Fibroblast of lung (primary cell): Measurements from ENCODE around the gene RPGR. TPM values are rescaled to one million over a fixed set of nuclear protein-coding genes. Genes with fewer than 3 reads are reported as not detected.

Experiments
- DNase-seq, 2 donors: peaks; one replicate each; pipeline versions ENCODE4 v3.0.0 to v3.0.0-alpha.2; 2010; ENCODE audit warnings: low read depth in 2 of 2
- H2AFZ ChIP-seq: 2 replicates; pipeline ENCODE4 v1.5.1; 2012; ENCODE audit warnings: low read length, control low read depth, inconsistent platforms
- H3K27ac ChIP-seq: 2 replicates; pipeline ENCODE4 v1.5.1; 2011; ENCODE audit warnings: low read length, control low read depth; ENCODE audit not compliant: insufficient read depth
- H3K27me3 ChIP-seq: 2 replicates; pipeline ENCODE4 v1.5.1; 2011; ENCODE audit warnings: mild to moderate bottlenecking, low read length; ENCODE audit not compliant: control insufficient read depth, insufficient read depth
- H3K36me3 ChIP-seq: 2 replicates; pipeline ENCODE4 v1.5.1; 2011; ENCODE audit warnings: low read length; ENCODE audit not compliant: control insufficient read depth, insufficient read depth
- H3K4me1 ChIP-seq: 2 replicates; pipeline ENCODE4 v1.5.1; 2011; ENCODE audit warnings: low read length; ENCODE audit not compliant: control insufficient read depth, insufficient read depth; ENCODE audit errors: extremely low read depth
- H3K4me2 ChIP-seq: 2 replicates; pipeline ENCODE4 v1.5.1; 2011; ENCODE audit warnings: low read length, control low read depth; ENCODE audit not compliant: insufficient read depth; ENCODE audit errors: extremely low read depth
- H3K4me3 ChIP-seq, 4 experiments: fragments of 200-600 bp in 1 of 4; sonication (generic) in 1 of 4; replicated peaks in 1 of 4; 2 replicates each; pipeline ENCODE4 v1.5.1; 2011 to 2016; ENCODE audit warnings: low read length in 4 of 4, low read depth in 3 of 4, mild to moderate bottlenecking in 3 of 4, control low read depth in 2 of 4, inconsistent platforms in 1 of 4, mixed read lengths in 1 of 4; ENCODE audit not compliant: insufficient read depth in 1 of 4; ENCODE audit errors: control extremely low read depth in 1 of 4
- H3K79me2 ChIP-seq: 2 replicates; pipeline ENCODE4 v1.5.1; 2012; ENCODE audit warnings: mild to moderate bottlenecking, low read length, inconsistent platforms; ENCODE audit not compliant: control insufficient read depth, insufficient read depth
- H3K9ac ChIP-seq: 2 replicates; pipeline ENCODE4 v1.5.1; 2011; ENCODE audit warnings: mild to moderate bottlenecking, low read length, control low read depth; ENCODE audit not compliant: insufficient read depth
- H3K9me3 ChIP-seq: 2 replicates; pipeline ENCODE4 v1.5.1; 2012; ENCODE audit warnings: low read depth, low read length; ENCODE audit not compliant: control insufficient read depth, insufficient read depth
- H4K20me1 ChIP-seq: 2 replicates; pipeline ENCODE4 v1.5.1; 2011; ENCODE audit warnings: low read length; ENCODE audit not compliant: control insufficient read depth, insufficient read depth; ENCODE audit errors: extremely low read depth
- CTCF ChIP-seq, 2 donors: IDR thresholded peaks in 1 of 2; conservative IDR thresholded peaks in 1 of 2; 1 replicate in 1 of 2; 2 replicates in 1 of 2; pipeline ENCODE4 v1.5.1; 2011 to 2012; ENCODE audit warnings: low read length in 2 of 2, control low read depth in 1 of 2, inconsistent platforms in 1 of 2, low read depth in 1 of 2, mild to moderate bottlenecking in 1 of 2
- EZH2 ChIP-seq: IDR thresholded peaks from 2 replicates; pipeline ENCODE4 v1.5.1; 2012; ENCODE audit warnings: low read length, control low read depth, mild to moderate bottlenecking; ENCODE audit errors: missing control alignments
- polyA plus RNA-seq, 2 donors: library from polyadenylated mRNA; depleted of rRNA in 1 of 2; stranded (reverse) in 1 of 2; unstranded in 1 of 2; fragments of >200 nt; gene quantifications; 2 replicates each; pipeline ENCODE4 v1.2.1, GENCODE V29; 2011 to 2012; ENCODE audit warnings: missing spikeins in 1 of 2
- total RNA-seq: library from RNA; depleted of rRNA; stranded (reverse); fragments of >200 nt; gene quantifications from 2 replicates; pipeline ENCODE4 v1.2.1, GENCODE V29; 2014

RPGR gene
- total and polyA plus RNA-seq, 2 donors (not counting 1 experiment from before 2014, with no cell fraction given) = 1.9 to 5.3 TPM

GRCh38 chrX:38260231-38260630, 67.1 kb downstream of the RPGR start:
- TF ChIP-seq CTCF (conservative IDR thresholded peaks at IDR 0.05 in 1 of 2, IDR thresholded peaks at IDR 0.05 in 1 of 2; ENCODE audit: low read depth in 1 of 2, low read length in 2 of 2) (peak; percentile 10 to 43), EZH2 (no peak)
- Histone ChIP-seq H3K27me3 (no peaks in the 10 kb centered on the region), H3K4me2 (no peak overlapping the region), H3K36me3 (no peaks in the 10 kb centered on the region), H3K4me3 (no peak overlapping the region), H3K4me1 (no peaks in the 10 kb centered on the region), H3K79me2 (no peaks in the 10 kb centered on the region), H3K9ac (no peak overlapping the region), H3K9me3 (no peaks in the 10 kb centered on the region), H4K20me1 (no peaks in the 10 kb centered on the region), H3K27ac (no peak overlapping the region), H2AFZ (no peak overlapping the region)
- DNase-seq = peak in 1 of 2 donors; percentile 31

- Histone ChIP-seq H3K79me2 (no peaks in the 10 kb centered on the region), H3K9ac (no peak overlapping the region), H3K4me3 (no peak overlapping the region), H3K36me3 (no peaks in the 10 kb centered on the region), H3K27ac (no peak overlapping the region), H4K20me1 (no peaks in the 10 kb centered on the region), H2AFZ (no peak overlapping the region), H3K4me1 (no peaks in the 10 kb centered on the region), H3K4me2 (no peak overlapping the region), H3K27me3 (no peaks in the 10 kb centered on the region), H3K9me3 (no peaks in the 10 kb centered on the region)
- TF ChIP-seq CTCF (conservative IDR thresholded peaks at IDR 0.05 in 1 of 2, IDR thresholded peaks at IDR 0.05 in 1 of 2; ENCODE audit: low read depth in 1 of 2, low read length in 2 of 2) = no peak
- TF ChIP-seq EZH2 = no peak
- DNase-seq = no peak
These were observed 71.3 kb downstream of the RPGR start for GRCh38 chrX:38256019-38256418.

GRCh38 chrX:38249965-38250364, 77.3 kb downstream of the RPGR start:
- H3K9me3 ChIP-seq = no peaks in the 10 kb centered on the region
- peak; percentile 56 to 73 for DNase-seq
- H3K27ac ChIP-seq = no peak overlapping the region
- H3K4me3 ChIP-seq = no peak overlapping the region
- H3K9ac ChIP-seq = no peak overlapping the region
- no peak overlapping the region for H3K4me2 ChIP-seq
- no peaks in the 10 kb centered on the region for H3K79me2 ChIP-seq
- H4K20me1 ChIP-seq = no peaks in the 10 kb centered on the region
- no peaks in the 10 kb centered on the region for H3K36me3 ChIP-seq
- TF ChIP-seq EZH2 (no peak), CTCF (conservative IDR thresholded peaks at IDR 0.05 in 1 of 2, IDR thresholded peaks at IDR 0.05 in 1 of 2; ENCODE audit: low read depth in 1 of 2, low read length in 2 of 2) (no peak)
- no peaks in the 10 kb centered on the region for H3K4me1 ChIP-seq
- H2AFZ ChIP-seq = no peak overlapping the region
- no peaks in the 10 kb centered on the region for H3K27me3 ChIP-seq
